ENCODE measurements around the gene SH3D19.
"Not testable (repeated sequence)": the region's sequence is repeated elsewhere in the genome, so short reads cannot be mapped to it uniquely, and the experiment has no call there.

Gene SH3D19

GRCh38 chr4:151143811-151144210 lies 181.6 kb downstream of the SH3D19 start:
- DNase-seq: no peak

GRCh38 chr4:151143162-151143561 lies 182.2 kb downstream of the SH3D19 start:
- DNase-seq: no peak

- no peak for DNase-seq
These were observed 182.6 kb downstream of the SH3D19 start for GRCh38 chr4:151142758-151143157.

GRCh38 chr4:151139814-151140213 lies 185.6 kb downstream of the SH3D19 start:
- DNase-seq: no peak

- DNase-seq: not testable (repeated sequence)
These were observed 189.4 kb downstream of the SH3D19 start for GRCh38 chr4:151136048-151136447.

GRCh38 chr4:151133311-151133710 lies 192.1 kb downstream of the SH3D19 start:
- no peak for DNase-seq

GRCh38 chr4:151129796-151130195 lies 195.6 kb downstream of the SH3D19 start:
- DNase-seq: no peak

GRCh38 chr4:151117371-151117962 lies 207.9 kb downstream of the SH3D19 start:
- DNase-seq: no peak

GRCh38 chr4:151114986-151115385 lies 210.4 kb downstream of the SH3D19 start:
- DNase-seq: no peak

GRCh38 chr4:151114338-151114737 lies 211.1 kb downstream of the SH3D19 start:
- no peak for DNase-seq

- DNase-seq: no peak
These were observed 215.2 kb downstream of the SH3D19 start for GRCh38 chr4:151110236-151110635.

GRCh38 chr4:151107063-151107462 lies 218.3 kb downstream of the SH3D19 start:
- no peak for DNase-seq

- no peak for DNase-seq
These were observed 219.9 kb downstream of the SH3D19 start for GRCh38 chr4:151105454-151106032.

GRCh38 chr4:151104621-151105020 lies 220.8 kb downstream of the SH3D19 start:
- no peak for DNase-seq

GRCh38 chr4:151103758-151104157 lies 221.6 kb downstream of the SH3D19 start:
- DNase-seq: no peak

GRCh38 chr4:151100531-151100930 lies 224.9 kb downstream of the SH3D19 start:
- no peak for DNase-seq

- DNase-seq: no peak
These were observed 225.4 kb downstream of the SH3D19 start for GRCh38 chr4:151099976-151100417.

GRCh38 chr4:151099229-151099975 lies 226.0 kb downstream of the SH3D19 start, which contains the start of gene RPS3A:
TSS of gene RPS3A (plus strand) at chr4:151099628. CDS start at chr4:151099653, 25 bp downstream.
- DNase-seq: peak; percentile 89

- no peak for DNase-seq
These were observed 226.5 kb downstream of the SH3D19 start for GRCh38 chr4:151098979-151099228.

GRCh38 chr4:151097759-151098158 lies 227.6 kb downstream of the SH3D19 start:
- no peak for DNase-seq

- DNase-seq: no peak
These were observed 230.3 kb downstream of the SH3D19 start for GRCh38 chr4:151095142-151095541.

- no peak for DNase-seq
These were observed 231.1 kb downstream of the SH3D19 start for GRCh38 chr4:151094290-151094751.

- DNase-seq: no peak
These were observed 232.2 kb downstream of the SH3D19 start for GRCh38 chr4:151093203-151093602.

GRCh38 chr4:151092488-151092887 lies 232.9 kb downstream of the SH3D19 start:
- DNase-seq: no peak

Data from NK-92 treated with Interleukin-12 subunit alpha and Interleukin-12 subunit beta, amount 100 ng/mL, for 24 hours (cell line).